GM12872 (cell line): ENCODE measurements around the gene PITX2.

Source experiments
- TF ChIP-seq, protein P1 (sequence below): IDR thresholded peaks from 3 replicates; pipeline ENCODE4 v1.5.1; 2011; ENCODE audit warnings: low read depth, mild to moderate bottlenecking, low read length, moderate library complexity; ENCODE audit not compliant: insufficient read depth

The PITX2 gene

DNA sequence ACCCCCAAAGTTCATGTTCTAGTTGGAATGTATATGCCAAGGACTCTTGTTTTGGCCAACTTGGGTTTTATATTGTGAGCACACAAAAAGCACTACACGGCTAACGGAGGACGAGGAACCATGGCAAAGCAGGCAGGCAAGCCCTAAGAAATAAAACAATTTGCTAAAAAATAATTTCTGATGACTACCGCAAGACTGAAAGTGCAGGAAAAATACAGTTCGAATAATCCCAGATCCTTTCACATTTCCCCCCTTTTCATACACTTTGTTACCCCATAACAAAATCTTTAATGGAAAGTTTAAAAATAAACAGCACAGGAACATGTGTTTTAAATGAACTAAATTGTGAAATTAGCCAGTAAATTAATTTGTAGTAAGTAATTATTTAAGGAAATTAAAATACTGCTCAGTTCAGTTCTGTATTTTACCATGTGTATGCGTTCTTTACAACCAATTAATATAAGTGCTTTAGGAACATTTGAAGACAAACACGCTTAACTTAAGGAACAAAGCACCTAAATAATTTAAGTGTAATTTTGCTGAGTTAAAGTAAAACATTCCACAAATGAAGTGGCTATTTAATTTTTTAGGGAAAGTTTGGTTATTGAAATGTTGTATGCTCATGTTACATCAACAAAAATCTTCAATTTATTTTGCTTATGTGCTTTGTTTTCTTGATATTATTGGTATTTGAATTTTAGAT is 12.4 kb upstream of the PITX2 start:
- TF ChIP-seq, protein P1, sequence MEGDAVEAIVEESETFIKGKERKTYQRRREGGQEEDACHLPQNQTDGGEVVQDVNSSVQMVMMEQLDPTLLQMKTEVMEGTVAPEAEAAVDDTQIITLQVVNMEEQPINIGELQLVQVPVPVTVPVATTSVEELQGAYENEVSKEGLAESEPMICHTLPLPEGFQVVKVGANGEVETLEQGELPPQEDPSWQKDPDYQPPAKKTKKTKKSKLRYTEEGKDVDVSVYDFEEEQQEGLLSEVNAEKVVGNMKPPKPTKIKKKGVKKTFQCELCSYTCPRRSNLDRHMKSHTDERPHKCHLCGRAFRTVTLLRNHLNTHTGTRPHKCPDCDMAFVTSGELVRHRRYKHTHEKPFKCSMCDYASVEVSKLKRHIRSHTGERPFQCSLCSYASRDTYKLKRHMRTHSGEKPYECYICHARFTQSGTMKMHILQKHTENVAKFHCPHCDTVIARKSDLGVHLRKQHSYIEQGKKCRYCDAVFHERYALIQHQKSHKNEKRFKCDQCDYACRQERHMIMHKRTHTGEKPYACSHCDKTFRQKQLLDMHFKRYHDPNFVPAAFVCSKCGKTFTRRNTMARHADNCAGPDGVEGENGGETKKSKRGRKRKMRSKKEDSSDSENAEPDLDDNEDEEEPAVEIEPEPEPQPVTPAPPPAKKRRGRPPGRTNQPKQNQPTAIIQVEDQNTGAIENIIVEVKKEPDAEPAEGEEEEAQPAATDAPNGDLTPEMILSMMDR = no peak

DNA sequence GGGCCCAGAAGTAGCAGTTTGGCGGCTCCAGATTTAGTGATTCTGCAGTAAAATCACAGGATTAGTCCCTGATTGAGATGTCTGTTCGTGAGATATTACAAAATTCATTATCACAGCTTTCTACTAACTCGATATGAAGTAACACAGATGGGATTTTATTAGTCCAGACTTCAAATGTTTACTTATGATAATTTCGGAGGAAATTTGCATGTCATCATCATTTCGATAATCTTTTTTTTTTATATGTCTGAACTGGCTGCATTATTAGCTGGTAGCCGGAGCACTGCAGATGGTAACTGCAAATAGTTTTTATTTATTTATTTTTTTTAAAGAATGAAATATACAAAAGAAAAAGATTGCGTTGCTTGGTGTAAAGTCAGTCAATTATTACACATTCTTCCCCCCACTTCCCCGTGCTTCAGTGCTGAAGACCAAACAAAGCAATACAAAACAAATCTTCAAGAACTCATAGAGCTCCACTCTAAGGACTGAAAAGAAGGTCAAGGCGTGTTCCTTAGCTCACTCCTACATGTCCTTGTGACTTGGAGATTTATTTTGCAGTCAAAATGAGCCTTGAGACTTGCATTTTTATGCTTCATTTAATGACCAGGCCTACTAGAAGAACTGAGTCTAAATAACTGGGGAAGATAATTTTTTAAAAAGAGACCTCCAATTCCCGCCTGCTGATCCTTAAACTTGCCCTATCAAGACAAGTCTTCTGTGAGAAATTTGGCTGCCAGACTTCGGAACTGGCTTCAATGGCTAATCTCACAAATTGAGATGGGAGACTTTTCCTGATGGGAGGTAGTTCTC is 11.7 kb upstream of the PITX2 start:
- TF ChIP-seq, protein P1 = no peak

DNA sequence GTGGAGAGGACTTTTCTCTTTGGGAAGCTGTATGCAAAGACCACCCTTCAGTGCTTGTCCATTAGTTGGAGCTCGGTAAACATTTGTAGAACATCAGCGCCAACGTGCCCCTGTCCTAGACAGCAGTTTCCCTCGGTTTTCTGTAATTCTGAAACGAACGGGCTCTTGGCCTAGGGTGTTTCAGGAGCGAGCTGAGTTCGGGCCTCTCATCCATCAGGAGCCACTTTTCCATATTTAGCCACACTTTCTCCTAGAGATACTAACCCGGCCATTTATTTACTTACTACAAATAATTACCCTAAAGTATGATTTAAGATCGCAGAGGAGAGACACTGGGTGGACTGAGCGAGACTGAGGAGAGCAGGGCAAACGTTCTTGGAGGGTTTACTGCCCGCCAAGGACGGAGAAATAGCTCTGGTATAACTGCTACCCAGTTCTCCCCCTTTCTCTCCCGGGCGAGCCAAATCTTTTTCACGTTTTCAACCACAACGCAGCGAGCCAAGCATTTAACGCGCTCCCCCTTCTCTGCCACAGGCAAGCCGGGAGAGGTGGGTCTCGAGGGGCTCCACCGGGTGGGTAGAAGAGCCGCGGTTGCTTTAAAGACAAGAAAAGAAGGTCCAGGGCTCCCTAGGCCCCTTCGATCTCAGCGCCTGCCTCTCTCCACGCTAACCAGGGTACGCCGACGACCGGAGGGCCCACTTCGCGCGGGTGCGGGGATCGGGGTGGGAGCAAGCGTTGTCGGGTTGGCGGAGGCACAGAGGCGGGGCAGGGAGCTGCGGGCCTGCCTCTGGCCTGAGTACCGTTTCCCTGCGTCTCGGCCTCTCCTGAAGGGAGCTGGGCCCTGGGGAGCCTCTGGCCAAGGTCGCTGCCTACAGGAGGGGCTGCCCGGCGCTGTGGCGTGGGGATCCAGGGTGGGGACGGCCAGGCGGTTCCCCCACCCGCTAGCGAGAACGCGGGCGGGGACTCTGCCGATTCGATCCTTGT is 10.8 kb upstream of the PITX2 start:
- TF ChIP-seq, protein P1 = no peak

GRCh38 chr4:110632506-110633357 is 9.9 kb upstream of the PITX2 start:
- TF ChIP-seq, protein P1 = no peak

DNA sequence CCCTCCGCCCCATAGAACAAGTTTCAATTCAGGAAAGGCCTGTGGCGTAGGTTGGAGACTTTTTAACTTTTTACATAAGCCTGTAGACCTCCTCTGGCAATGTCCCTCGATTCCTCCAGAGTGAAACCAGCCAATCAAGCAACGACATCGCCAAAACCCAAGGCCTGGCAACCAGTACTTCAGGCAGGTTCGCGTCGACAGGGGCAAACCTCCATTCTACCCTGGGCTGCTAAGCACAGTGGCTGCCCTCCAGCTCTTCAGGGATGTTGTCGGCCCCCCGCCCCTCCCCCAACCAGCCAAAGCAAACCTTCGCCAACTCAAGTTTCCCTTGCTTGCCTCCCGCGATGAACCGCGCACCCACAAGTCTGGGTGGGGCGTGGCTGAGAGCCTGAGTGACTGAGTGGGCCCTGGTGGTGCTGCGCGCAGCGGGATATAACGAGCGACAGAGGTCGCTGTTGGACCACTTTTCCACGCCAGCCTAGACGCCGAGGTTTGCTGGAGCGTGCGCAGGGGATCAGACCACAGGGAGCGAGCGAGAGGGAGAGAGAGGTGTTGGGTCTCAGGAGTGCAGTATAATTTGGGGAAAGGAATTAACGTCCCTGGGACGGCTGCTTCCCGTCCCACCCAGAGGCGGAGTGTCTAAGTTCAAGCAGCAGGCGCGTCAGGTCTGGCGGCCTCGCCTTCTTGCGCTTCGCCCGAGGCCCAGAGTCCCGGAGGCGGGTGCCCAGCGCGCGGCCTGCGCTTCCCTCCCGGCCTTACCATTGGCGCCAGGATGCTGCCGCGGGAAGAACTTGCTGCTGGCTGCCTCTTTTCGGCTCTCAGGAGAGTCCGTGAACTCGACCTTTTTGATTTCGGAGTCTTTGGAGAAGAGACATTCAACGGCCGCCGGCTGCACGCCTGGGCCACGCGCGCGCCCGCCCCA is 9.0 kb upstream of the PITX2 start:
- TF ChIP-seq, protein P1 = peak; percentile 78
